CD4-positive, alpha-beta T cell (primary cell): ENCODE results near the gene ADGRV1. TPM values are rescaled to one million over a fixed set of nuclear protein-coding genes. Genes with fewer than 3 reads are reported as not detected.

Experiments used
- ATAC-seq: fragments of 200-7000 bp; cut with Tn5 transposase; one replicate; pipeline ENCODE4 v1.10.0; 2022; ENCODE audit warnings: mild to moderate bottlenecking; ENCODE audit not compliant: poor library complexity
- CTCF ChIA-PET: fragments of 350-600 bp; sonication (Branson Sonifier 250); formaldehyde crosslinking; loops from one replicate; lab custom pipeline; 2021; ENCODE audit warnings: antibody characterized with exemption, inconsistent platforms; lab: Charles Lee
- POLR2A ChIA-PET: fragments of 350-600 bp; sonication (Branson Sonifier 250); formaldehyde crosslinking; loops from one replicate; lab custom pipeline; 2021; ENCODE audit warnings: antibody characterized with exemption, inconsistent platforms; lab: Charles Lee
- DNase-seq, 14 experiments: peaks; one replicate each; pipeline ENCODE4 v3.0.0-alpha.2; 2013 to 2020; ENCODE audit warnings: mixed read lengths in 2 of 14
- H3K27ac ChIP-seq, 2 donors: one replicate each; pipeline versions ENCODE4 v1.5.1 to v1.7.0; 2013; ENCODE audit warnings: low read length in 2 of 2, low read depth in 1 of 2, mild to moderate bottlenecking in 1 of 2
- H3K27me3 ChIP-seq, 2 experiments: 1 replicate in 1 of 2; 2 replicates in 1 of 2; pipeline versions ENCODE4 v1.6.1 to v1.7.0; 2013; ENCODE audit warnings: low read length in 2 of 2, control low read depth in 1 of 2, mild to moderate bottlenecking in 1 of 2, moderate library complexity in 1 of 2; ENCODE audit not compliant: insufficient read depth in 2 of 2, control insufficient read depth in 1 of 2
- H3K36me3 ChIP-seq: one replicate; pipeline ENCODE4 v1.6.1; 2013; ENCODE audit warnings: low read length, control low read depth; ENCODE audit not compliant: insufficient read depth
- H3K4me1 ChIP-seq: one replicate; pipeline ENCODE4 v1.6.1; 2013; ENCODE audit warnings: low read length, control low read depth; ENCODE audit not compliant: insufficient read depth
- H3K4me3 ChIP-seq: one replicate; pipeline ENCODE4 v1.5.1; 2013; ENCODE audit warnings: mild to moderate bottlenecking, low read length, moderate library complexity
- H3K9me3 ChIP-seq, 2 experiments: 1 replicate in 1 of 2; 2 replicates in 1 of 2; pipeline versions ENCODE4 v1.6.1 to v1.7.0; 2013; ENCODE audit warnings: low read length in 2 of 2, mild to moderate bottlenecking in 2 of 2, control low read depth in 1 of 2, moderate library complexity in 1 of 2; ENCODE audit not compliant: control insufficient read depth in 1 of 2, insufficient read depth in 1 of 2
- H3K27ac Mint-ChIP-seq: one replicate; pipeline ENCODE4 v1.8.0; 2020; ENCODE audit warnings: mixed read lengths
- H3K27me3 Mint-ChIP-seq: one replicate; pipeline ENCODE4 v1.8.0; 2021; ENCODE audit warnings: mixed read lengths
- H3K36me3 Mint-ChIP-seq: one replicate; pipeline ENCODE4 v1.8.0; 2021; ENCODE audit warnings: low read depth, mixed read lengths
- H3K4me1 Mint-ChIP-seq: one replicate; pipeline ENCODE4 v1.8.0; 2021; ENCODE audit warnings: low read depth, mixed read lengths
- H3K4me3 Mint-ChIP-seq: one replicate; pipeline ENCODE4 v1.8.0; 2020; ENCODE audit warnings: mild to moderate bottlenecking, mixed read lengths
- H3K9me3 Mint-ChIP-seq: one replicate; pipeline ENCODE4 v1.8.0; 2020; ENCODE audit warnings: mixed read lengths
- CTCF ChIP-seq: fragments of 200-600 bp; IDR thresholded peaks from one replicate; pipeline ENCODE4 v1.8.0; 2022; ENCODE audit warnings: antibody characterized with exemption, mild to moderate bottlenecking
- intact Hi-C, 2 experiments: fragments of 100-400 bp; cut with DNase I in 1 of 2; cut with micrococcal nuclease in 1 of 2; formaldehyde crosslinking; loops; one replicate each; pipeline versions ENCODE4 v1.15.1 to v1.9.0; 2023 to 2025; cut with DNase I, micrococcal nuclease
- total RNA-seq, 174 experiments: library from RNA in 2 of 174; stranded (reverse) in 2 of 174; gene quantifications; one replicate each; pipeline ENCODE4 v1.2.3 and lab custom pipeline; 2021 to 2026

The ADGRV1 gene
- total RNA-seq, 2 experiments from 2014 or later, result 0.81 to 1.2 TPM

GRCh38 chr5:91126888-91127287, 568.3 kb downstream of the ADGRV1 start:
- Mint-ChIP-seq H3K27me3 (no peaks in the 10 kb centered on the region), H3K9me3 (no peaks in the 10 kb centered on the region), H3K4me3 (no peak overlapping the region), H3K27ac (no peak overlapping the region), H3K4me1 (no peaks in the 10 kb centered on the region), H3K36me3 (no peaks in the 10 kb centered on the region)
- ChIA-PET POLR2A (no interaction called here), CTCF (no interaction called here)
- H3K27ac ChIP-seq, result no peak overlapping the region
- TF ChIP-seq CTCF, result no peak
- DNase-seq (no peak), ATAC-seq (no peak)
- no peaks in the 10 kb centered on the region for H3K4me1 ChIP-seq
- intact Hi-C loops, result no loop called here
- H3K9me3 ChIP-seq, result no peaks in the 10 kb centered on the region
- H3K4me3 ChIP-seq, result no peak overlapping the region
- no peaks in the 10 kb centered on the region for H3K36me3 ChIP-seq
- H3K27me3 ChIP-seq, result no peaks in the 10 kb centered on the region

- ATAC-seq (no peak), DNase-seq (no peak)
- POLR2A ChIA-PET, result no interaction called here
- Histone ChIP-seq H3K4me3 (no peak overlapping the region), H3K27me3 (no peaks in the 10 kb centered on the region), H3K9me3 (no peaks in the 10 kb centered on the region), H3K36me3 (no peaks in the 10 kb centered on the region), H3K27ac (no peak overlapping the region), H3K4me1 (no peaks in the 10 kb centered on the region)
- H3K27me3 Mint-ChIP-seq, result no peaks in the 10 kb centered on the region
- no peaks in the 10 kb centered on the region for H3K4me1 Mint-ChIP-seq
- H3K9me3 Mint-ChIP-seq, result no peaks in the 10 kb centered on the region
- no peak overlapping the region for H3K4me3 Mint-ChIP-seq
- no peak overlapping the region for H3K27ac Mint-ChIP-seq
- H3K36me3 Mint-ChIP-seq, result no peaks in the 10 kb centered on the region
- intact Hi-C loops, result no loop called here
- no peak for TF ChIP-seq CTCF
- CTCF ChIA-PET, result no interaction called here
These were observed 569.0 kb downstream of the ADGRV1 start for GRCh38 chr5:91127456-91128081.

GRCh38 chr5:91128604-91129003, 570.0 kb downstream of the ADGRV1 start:
- H3K4me1 Mint-ChIP-seq, result no peaks in the 10 kb centered on the region

More at GRCh38 chr5:91128604-91129003, 570.0 kb downstream of the ADGRV1 start:
- POLR2A ChIA-PET, result no interaction called here
- no peaks in the 10 kb centered on the region for H3K9me3 Mint-ChIP-seq
- Histone ChIP-seq H3K9me3 (no peaks in the 10 kb centered on the region), H3K27ac (no peak overlapping the region), H3K27me3 (no peaks in the 10 kb centered on the region), H3K36me3 (no peaks in the 10 kb centered on the region), H3K4me1 (no peaks in the 10 kb centered on the region), H3K4me3 (no peak overlapping the region)
- no peak overlapping the region for H3K4me3 Mint-ChIP-seq
- no peaks in the 10 kb centered on the region for H3K36me3 Mint-ChIP-seq
- H3K27me3 Mint-ChIP-seq, result no peaks in the 10 kb centered on the region
- DNase-seq (no peak), ATAC-seq (no peak)
- no peak overlapping the region for H3K27ac Mint-ChIP-seq
- no peak for TF ChIP-seq CTCF
- intact Hi-C loops, result no loop called here
- CTCF ChIA-PET, result no interaction called here
